T-helper 17 cell (primary cell): Measurements from ENCODE around the gene YIPF7. TPM values are rescaled to one million over a fixed set of nuclear protein-coding genes. Genes with fewer than 3 reads are reported as not detected.

Source experiments
- ATAC-seq: fragments of 150-1000 bp; cut with Tn5 transposase; 2 replicates; pipeline ENCODE4 v1.10.0; 2021; ENCODE audit warnings: mild to moderate bottlenecking, moderate library complexity
- DNase-seq, 3 donors: peaks; one replicate each; pipeline versions ENCODE4 v3.0.0 to v3.0.0-alpha.2; 2020 to 2021
- H3K9me3 ChIP-seq: one replicate; pipeline ENCODE4 v1.7.0; 2013; ENCODE audit warnings: low read length, mild to moderate bottlenecking; ENCODE audit not compliant: control insufficient read depth, poor library complexity, severe bottlenecking
- H3K27ac Mint-ChIP-seq: one replicate; pipeline ENCODE4 v1.8.0; 2022; ENCODE audit warnings: mild to moderate bottlenecking, moderate library complexity, mixed read lengths
- H3K27me3 Mint-ChIP-seq: one replicate; pipeline ENCODE4 v1.8.0; 2022; ENCODE audit warnings: mixed read lengths
- H3K36me3 Mint-ChIP-seq: one replicate; pipeline ENCODE4 v1.8.0; 2022; ENCODE audit warnings: low read depth, mixed read lengths
- H3K4me1 Mint-ChIP-seq: one replicate; pipeline ENCODE4 v1.8.0; 2022; ENCODE audit warnings: mild to moderate bottlenecking, mixed read lengths
- H3K4me3 Mint-ChIP-seq: one replicate; pipeline ENCODE4 v1.8.0; 2022; ENCODE audit warnings: mild to moderate bottlenecking, moderate library complexity, mixed read lengths
- total RNA-seq, 4 donors: library from RNA in 2 of 4; stranded (reverse) in 2 of 4; gene quantifications; one replicate each; pipeline ENCODE4 v1.2.3 and lab custom pipeline; 2022 to 2026

The YIPF7 gene
- total RNA-seq = not detected
- 0.12 to 0.38 reads per million in 2 donors for total RNA-seq (lab: John Stamatoyannopoulos, UW)

DNA sequence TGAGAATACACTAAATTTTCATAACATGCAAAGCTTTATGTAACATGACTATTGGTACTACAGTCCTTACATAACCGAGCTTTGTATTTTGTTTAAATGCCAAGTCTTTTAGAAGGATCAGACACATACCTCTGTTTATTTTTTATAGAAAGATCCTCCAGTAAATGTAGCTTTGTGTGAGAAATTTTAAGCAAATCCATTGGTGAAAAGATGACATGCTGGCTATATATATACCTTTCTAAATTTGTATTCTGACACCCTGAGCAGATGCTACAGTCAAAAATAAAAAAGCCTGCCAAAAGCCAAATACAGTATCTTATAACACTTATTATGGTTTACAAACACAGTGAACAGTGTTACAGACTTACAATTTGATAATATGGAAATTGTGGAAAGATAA, at the start of gene YIPF7:
YIPF7 (minus strand) TSS at position 201 of the 400 bp plus-strand sequence. CDS start 1,525 bp downstream, outside the sequence.
- ATAC-seq = no peak
- no peak within 1 kb of the TSS for H3K4me3 Mint-ChIP-seq
- no peak for DNase-seq
- H3K27me3 Mint-ChIP-seq = peaks cover 19% of the 10 kb centered on the region
- no peaks in the 10 kb centered on the region for H3K9me3 ChIP-seq
- H3K36me3 Mint-ChIP-seq = peaks cover 2% of the 10 kb centered on the region
- no peaks in the 10 kb centered on the region for H3K4me1 Mint-ChIP-seq
- H3K27ac Mint-ChIP-seq = no peak within 1 kb of the TSS

DNA sequence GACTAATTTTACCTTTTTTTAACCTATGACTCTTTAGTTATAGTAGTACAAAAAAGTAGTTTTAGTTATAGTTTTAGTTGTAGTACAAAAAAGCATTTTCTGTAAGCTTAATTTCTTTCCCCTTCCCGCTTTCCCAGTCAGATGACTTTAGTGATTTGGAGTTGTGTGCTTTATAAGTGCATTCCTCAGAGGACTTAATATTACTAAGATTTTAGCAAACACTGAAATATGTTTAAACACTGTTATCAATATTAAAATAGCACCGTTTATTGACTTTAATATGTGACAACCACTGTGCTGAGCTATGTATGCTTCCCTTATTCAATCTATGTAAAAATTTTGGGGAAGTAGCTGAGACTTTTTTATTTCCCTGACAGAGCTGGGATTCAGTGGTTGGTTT, 49.6 kb upstream of the YIPF7 start:
- no peak overlapping the region for H3K4me3 Mint-ChIP-seq
- H3K36me3 Mint-ChIP-seq = peaks cover 2% of the 10 kb centered on the region
- H3K27me3 Mint-ChIP-seq = no peaks in the 10 kb centered on the region
- H3K9me3 ChIP-seq = no peaks in the 10 kb centered on the region
- H3K27ac Mint-ChIP-seq = peak overlapping the region; percentile 41
- H3K4me1 Mint-ChIP-seq = peaks cover 2% of the 10 kb centered on the region
- ATAC-seq (no peak), DNase-seq (no peak)

DNA sequence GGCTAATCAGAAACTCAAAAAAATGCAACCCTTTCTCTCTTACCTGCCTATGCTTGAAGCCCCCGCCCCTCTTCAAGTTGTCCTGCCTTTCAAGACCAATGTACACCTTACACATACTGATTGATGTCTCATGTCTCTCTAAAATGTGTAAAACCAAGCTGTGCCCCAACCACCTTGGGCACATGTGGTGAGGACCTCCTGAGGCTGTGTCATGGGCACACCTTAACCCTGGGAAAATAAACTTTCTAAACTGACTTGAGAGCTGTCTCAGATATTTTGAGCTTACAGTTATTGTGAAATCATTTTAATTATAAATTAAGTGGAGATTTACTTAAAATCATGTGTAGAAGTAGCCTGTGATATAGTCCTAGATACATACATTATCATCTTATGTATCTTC, 49.0 kb upstream of the YIPF7 start:
- Mint-ChIP-seq H3K4me3 (no peak overlapping the region), H3K27ac (no peak overlapping the region)

GRCh38 chr4:44684648-44685047, 33.2 kb upstream of the YIPF7 start:
- peaks cover 2% of the 10 kb centered on the region for H3K36me3 Mint-ChIP-seq
- ATAC-seq = no peak
- no peaks in the 10 kb centered on the region for H3K27me3 Mint-ChIP-seq
- no peak for DNase-seq
- peaks cover 8% of the 10 kb centered on the region for H3K4me1 Mint-ChIP-seq
- H3K4me3 Mint-ChIP-seq = no peak overlapping the region
- no peaks in the 10 kb centered on the region for H3K9me3 ChIP-seq
- H3K27ac Mint-ChIP-seq = peak overlapping the region; percentile 21

More for the DNA sequence above, 49.0 kb upstream of the YIPF7 start:
- H3K4me1 Mint-ChIP-seq = peaks cover 2% of the 10 kb centered on the region
- H3K36me3 Mint-ChIP-seq = peaks cover 2% of the 10 kb centered on the region
- ATAC-seq = no peak
- no peaks in the 10 kb centered on the region for H3K9me3 ChIP-seq
- DNase-seq = no peak
- H3K27me3 Mint-ChIP-seq = no peaks in the 10 kb centered on the region

- ATAC-seq = no peak
- peaks cover 2% of the 10 kb centered on the region for H3K36me3 Mint-ChIP-seq
- DNase-seq = no peak
- no peaks in the 10 kb centered on the region for H3K27me3 Mint-ChIP-seq
- H3K27ac Mint-ChIP-seq = peak overlapping the region; percentile 98
- H3K9me3 ChIP-seq = no peaks in the 10 kb centered on the region
- H3K4me3 Mint-ChIP-seq = peak overlapping the region; percentile 93
- H3K4me1 Mint-ChIP-seq = peaks cover 19% of the 10 kb centered on the region
These were observed 27.6 kb upstream of the YIPF7 start for GRCh38 chr4:44679060-44679459.

DNA sequence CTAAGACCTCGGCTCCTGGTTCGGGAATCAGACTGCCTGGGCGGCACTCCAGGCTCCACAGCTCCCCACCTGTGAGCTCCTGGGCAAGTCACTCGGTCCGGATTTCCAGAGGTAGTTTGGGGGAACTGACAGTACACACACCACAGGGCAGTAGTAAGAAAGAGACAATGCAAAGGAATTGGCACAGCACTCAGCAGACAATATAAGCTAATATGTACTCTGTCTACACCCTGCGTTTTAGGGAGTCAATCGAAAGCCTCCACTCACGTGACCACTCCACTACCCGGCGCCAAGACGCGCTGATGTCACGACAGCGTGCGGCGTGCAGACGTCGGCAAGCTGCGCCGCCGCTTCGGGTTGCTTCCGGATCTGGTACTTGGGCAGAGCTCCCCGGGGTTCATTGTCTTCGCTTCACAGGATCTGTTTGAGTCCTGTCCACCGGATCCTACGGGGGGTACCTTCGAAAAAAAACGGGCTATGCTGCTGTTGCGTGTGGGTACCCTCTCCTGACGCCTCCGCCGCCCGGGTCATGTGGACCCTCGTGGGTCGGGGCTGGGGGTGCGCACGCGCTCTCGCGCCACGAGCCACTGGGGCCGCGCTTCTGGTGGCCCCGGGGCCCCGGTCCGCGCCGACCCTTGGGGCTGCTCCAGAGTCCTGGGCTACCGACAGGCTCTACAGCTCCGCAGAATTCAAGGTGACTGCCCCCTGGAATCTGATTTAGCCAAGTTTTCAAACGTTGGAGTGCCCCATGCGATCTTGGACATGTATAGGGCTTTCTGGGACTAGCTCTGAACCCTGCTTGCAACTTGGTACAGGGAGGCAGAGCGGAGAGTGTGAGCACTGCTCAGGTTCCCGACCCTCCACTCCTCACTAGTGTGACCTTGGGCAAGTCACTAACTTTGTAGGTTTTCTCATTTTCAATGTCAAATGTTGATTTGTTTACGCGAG, 26.9 kb upstream of the YIPF7 start, which contains the start of gene GUF1:
GUF1 (plus strand) TSS at position 327 of the 948 bp plus-strand sequence; CDS start at position 530, 203 bp downstream.
- ATAC-seq (peak; percentile 90), DNase-seq (peak; percentile 72 to 83 (median 76))
- peak within 1 kb of the TSS; percentile 98 for H3K27ac Mint-ChIP-seq
- no peaks in the 10 kb centered on the region for H3K36me3 Mint-ChIP-seq
- no peaks in the 10 kb centered on the region for H3K27me3 Mint-ChIP-seq
- H3K4me3 Mint-ChIP-seq = peak within 1 kb of the TSS; percentile 93
- no peaks in the 10 kb centered on the region for H3K9me3 ChIP-seq
- H3K4me1 Mint-ChIP-seq = peaks cover 19% of the 10 kb centered on the region

DNA sequence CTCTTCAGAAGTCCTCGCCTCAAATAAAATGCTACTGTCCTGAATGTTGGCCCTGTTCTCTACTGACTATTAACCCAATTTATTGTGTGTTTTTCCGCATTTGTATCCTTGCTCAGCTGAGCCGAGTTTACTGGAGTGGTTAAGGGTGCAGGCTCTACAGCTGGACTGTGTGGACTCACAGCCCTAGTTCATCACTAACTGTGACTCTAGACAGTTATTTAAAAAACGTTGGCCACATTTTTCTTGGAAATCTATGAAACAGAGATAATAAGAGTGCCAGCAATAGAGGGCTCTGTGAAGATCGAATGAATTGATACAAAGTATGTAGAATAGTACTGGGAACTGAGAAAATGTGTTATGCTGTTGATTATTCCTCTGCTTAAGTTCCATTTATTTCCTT, 23.9 kb upstream of the YIPF7 start:
- H3K27me3 Mint-ChIP-seq = peaks cover 14% of the 10 kb centered on the region
- H3K9me3 ChIP-seq = no peaks in the 10 kb centered on the region
- ATAC-seq (no peak), DNase-seq (no peak)
- peaks cover 13% of the 10 kb centered on the region for H3K4me1 Mint-ChIP-seq
- H3K4me3 Mint-ChIP-seq = no peak overlapping the region
- H3K36me3 Mint-ChIP-seq = peaks cover 2% of the 10 kb centered on the region
- H3K27ac Mint-ChIP-seq = no peak overlapping the region

DNA sequence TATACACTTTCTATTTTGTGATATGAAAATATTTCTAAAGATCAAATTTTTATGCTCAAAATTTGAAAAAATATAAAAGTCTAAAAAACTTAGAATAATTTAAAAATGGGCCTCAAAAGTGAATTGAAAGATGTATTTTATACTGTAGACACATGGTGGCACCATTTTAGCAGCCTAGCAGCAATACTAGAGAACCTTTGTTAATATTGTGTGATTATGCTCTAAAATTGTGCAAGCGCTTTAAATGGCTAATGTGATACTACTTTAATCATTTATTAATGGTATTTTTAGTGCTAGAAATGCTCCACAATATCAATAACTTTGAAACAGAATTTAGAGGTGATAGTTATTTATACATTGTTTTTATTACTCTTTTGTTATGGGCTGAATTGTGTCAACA, 23.0 kb upstream of the YIPF7 start:
- Mint-ChIP-seq H3K27ac (no peak overlapping the region), H3K27me3 (peaks cover 20% of the 10 kb centered on the region), H3K4me3 (no peak overlapping the region), H3K4me1 (peaks cover 13% of the 10 kb centered on the region), H3K36me3 (peaks cover 2% of the 10 kb centered on the region)
- H3K9me3 ChIP-seq = no peaks in the 10 kb centered on the region
- DNase-seq (no peak), ATAC-seq (no peak)

DNA sequence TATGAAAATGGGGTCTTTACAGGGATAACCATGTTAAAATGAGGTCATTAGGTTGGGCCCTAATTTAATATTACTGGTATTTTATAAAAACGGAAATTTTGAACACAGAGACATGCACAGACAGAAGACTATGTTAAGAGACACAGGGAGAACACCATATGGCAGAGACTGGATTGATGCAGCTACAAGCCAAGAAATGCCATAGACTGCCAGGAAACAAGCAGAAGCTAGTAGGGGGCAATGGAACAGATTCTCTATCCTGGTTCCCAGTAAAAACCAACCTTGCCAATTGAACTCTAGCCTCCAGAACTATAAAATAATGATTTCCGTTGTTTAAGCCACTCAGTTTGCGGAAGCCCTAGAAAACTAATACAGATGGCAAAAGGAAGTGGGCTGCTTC, 20.2 kb upstream of the YIPF7 start:
- no peak overlapping the region for H3K4me3 Mint-ChIP-seq

DNA sequence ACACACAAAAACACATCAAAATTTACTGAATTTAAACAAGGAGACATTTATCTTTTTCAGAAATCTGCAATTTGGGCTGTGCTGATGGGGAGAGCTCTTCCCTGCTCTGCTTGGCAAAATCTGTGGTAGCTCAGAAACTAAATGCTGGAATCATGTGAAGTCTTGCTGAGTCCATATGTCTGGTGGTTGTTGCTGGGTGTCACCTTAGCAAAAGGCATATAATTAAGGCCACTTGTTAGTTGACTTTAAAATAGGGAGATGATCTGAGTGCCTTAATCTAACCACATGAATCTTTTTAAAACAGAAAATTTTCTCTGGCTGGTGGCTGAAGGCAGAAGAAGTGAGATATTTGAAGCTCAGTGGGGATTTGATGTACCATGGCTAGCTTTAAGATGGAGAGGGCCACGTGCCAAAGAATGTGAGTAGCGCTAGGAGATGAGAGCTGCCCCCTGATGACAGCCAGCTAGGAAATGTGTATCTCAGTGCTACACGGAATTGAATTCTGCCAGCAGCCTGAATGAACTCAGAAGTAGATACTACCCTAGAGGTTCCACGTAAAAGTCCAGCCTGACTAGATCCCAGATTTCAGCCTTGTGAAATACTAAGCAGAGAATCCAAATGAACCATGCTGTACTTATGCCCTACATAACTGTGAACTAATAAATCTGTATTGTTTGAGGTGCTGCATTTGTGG, 19.2 kb upstream of the YIPF7 start:
- ATAC-seq (no peak), DNase-seq (no peak)
- Mint-ChIP-seq H3K36me3 (peaks cover 2% of the 10 kb centered on the region), H3K27ac (no peak overlapping the region), H3K4me3 (no peak overlapping the region), H3K27me3 (peaks cover 36% of the 10 kb centered on the region), H3K4me1 (no peaks in the 10 kb centered on the region)
- H3K9me3 ChIP-seq = no peaks in the 10 kb centered on the region

More for the DNA sequence above, 20.2 kb upstream of the YIPF7 start:
- no peaks in the 10 kb centered on the region for H3K4me1 Mint-ChIP-seq
- no peaks in the 10 kb centered on the region for H3K9me3 ChIP-seq
- peaks cover 2% of the 10 kb centered on the region for H3K36me3 Mint-ChIP-seq
- no peak for DNase-seq
- H3K27ac Mint-ChIP-seq = no peak overlapping the region
- H3K27me3 Mint-ChIP-seq = peaks cover 36% of the 10 kb centered on the region
- no peak for ATAC-seq

DNA sequence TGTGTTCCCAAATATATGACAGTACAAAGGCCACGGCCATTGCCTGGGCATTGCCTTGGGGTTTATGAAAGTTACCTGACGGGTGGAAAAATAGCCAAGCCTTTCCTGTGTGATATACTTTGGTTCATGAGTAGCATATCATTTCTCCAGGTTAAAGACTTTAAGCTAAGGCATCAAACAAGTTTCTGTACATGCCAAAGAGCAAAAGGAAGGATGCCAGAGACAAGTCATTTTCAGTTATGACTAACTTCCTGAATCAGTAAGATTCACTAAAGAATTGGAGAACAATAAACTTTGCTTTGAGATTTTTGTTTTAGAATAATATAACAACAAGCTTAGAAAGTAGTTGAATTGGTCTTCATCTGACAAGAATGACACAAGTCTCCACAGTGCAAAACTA, 17.1 kb upstream of the YIPF7 start:
- H3K9me3 ChIP-seq = no peaks in the 10 kb centered on the region
- H3K4me3 Mint-ChIP-seq = no peak overlapping the region
- no peak overlapping the region for H3K27ac Mint-ChIP-seq
- ATAC-seq (no peak), DNase-seq (no peak)
- H3K4me1 Mint-ChIP-seq = no peaks in the 10 kb centered on the region
- H3K36me3 Mint-ChIP-seq = peaks cover 2% of the 10 kb centered on the region
- H3K27me3 Mint-ChIP-seq = peaks cover 36% of the 10 kb centered on the region

- Mint-ChIP-seq H3K27me3 (peaks cover 16% of the 10 kb centered on the region), H3K4me1 (no peaks in the 10 kb centered on the region), H3K36me3 (no peaks in the 10 kb centered on the region), H3K4me3 (no peak overlapping the region), H3K27ac (no peak overlapping the region)
- no peaks in the 10 kb centered on the region for H3K9me3 ChIP-seq
- ATAC-seq = no peak
- no peak for DNase-seq
These were observed 12.3 kb upstream of the YIPF7 start for GRCh38 chr4:44663539-44664263.

DNA sequence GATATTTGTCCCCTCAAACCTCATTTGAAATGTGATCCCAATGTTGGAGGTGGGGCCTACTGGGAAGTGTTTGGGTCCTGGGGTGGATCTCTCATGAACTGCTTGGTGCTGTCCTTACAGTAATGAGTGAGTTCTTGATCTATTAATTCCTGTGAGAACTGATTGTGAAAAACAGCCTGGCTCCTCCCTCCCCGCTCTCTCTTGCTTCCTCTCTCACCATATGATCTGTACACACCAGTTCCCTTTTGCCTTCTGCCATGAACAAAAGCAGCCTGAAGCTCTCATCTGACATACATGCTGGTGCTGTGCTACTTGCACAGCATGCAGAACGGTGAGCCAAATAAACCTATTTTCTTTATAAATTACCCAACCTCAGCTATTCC, 11.2 kb upstream of the YIPF7 start:
- no peak for ATAC-seq
- DNase-seq = no peak
- no peaks in the 10 kb centered on the region for H3K9me3 ChIP-seq
- Mint-ChIP-seq H3K4me3 (no peak overlapping the region), H3K27me3 (peaks cover 19% of the 10 kb centered on the region), H3K4me1 (no peaks in the 10 kb centered on the region), H3K36me3 (no peaks in the 10 kb centered on the region), H3K27ac (no peak overlapping the region)
